H1 (cell line): ENCODE measurements around the gene CCDC7. TPM values are rescaled to one million over a fixed set of nuclear protein-coding genes. Genes with fewer than 3 reads are reported as not detected.
"Not testable (repeated sequence)": the region's sequence is repeated elsewhere in the genome, so short reads cannot be mapped to it uniquely, and the experiment has no call there.

ENCODE experiments used
- CTCF ChIA-PET: fragments of 300-600 bp; sonication (Branson Sonifier 250); formaldehyde crosslinking; loops from one replicate; lab custom pipeline; 2021; ENCODE audit not compliant: partially characterized antibody; lab: Charles Lee
- POLR2A ChIA-PET: fragments of 300-600 bp; sonication (Branson Sonifier 250); formaldehyde crosslinking; loops from one replicate; lab custom pipeline; 2021; ENCODE audit warnings: inconsistent platforms; ENCODE audit not compliant: partially characterized antibody; lab: Charles Lee
- DNase-seq, 2 experiments: peaks; one replicate each; pipeline versions ENCODE4 v3.0.0 to v3.0.0-alpha.2; 2010 to 2022; ENCODE audit warnings: low spot score in 2 of 2, low read depth in 1 of 2, mixed read lengths in 1 of 2
- FAIRE-seq: peaks from 2 replicates; lab custom pipeline; 2011; peaks lifted over from hg19 to GRCh38; lab: Jason Lieb, UNC
- H2AFZ ChIP-seq: 2 replicates; pipeline ENCODE4 v1.8.1; 2012; ENCODE audit warnings: low read length, inconsistent platforms
- H2AK5ac ChIP-seq: 2 replicates; pipeline ENCODE4 v1.6.1; 2013; ENCODE audit warnings: low read depth, low read length
- H2BK120ac ChIP-seq: replicated peaks from 2 replicates; pipeline ENCODE3; 2013; ENCODE audit warnings: low read depth, low read length, inconsistent platforms
- H2BK12ac ChIP-seq: 2 replicates; pipeline ENCODE4 v1.6.1; 2013; ENCODE audit warnings: low read depth, low read length
- H2BK15ac ChIP-seq: 2 replicates; pipeline ENCODE4 v1.6.1; 2013; ENCODE audit warnings: low read length
- H2BK20ac ChIP-seq: 2 replicates; pipeline ENCODE4 v1.6.1; 2013; ENCODE audit warnings: low read length
- H2BK5ac ChIP-seq: 2 replicates; pipeline ENCODE4 v1.6.1; 2013; ENCODE audit warnings: low read depth, low read length
- H3K14ac ChIP-seq: 2 replicates; pipeline ENCODE4 v1.6.1; 2013; ENCODE audit warnings: inconsistent platforms; ENCODE audit not compliant: insufficient read length
- H3K18ac ChIP-seq: 2 replicates; pipeline ENCODE4 v1.6.1; 2013; ENCODE audit warnings: low read length; ENCODE audit errors: extremely low read depth
- H3K23ac ChIP-seq: 2 replicates; pipeline ENCODE4 v1.6.1; 2013; ENCODE audit warnings: inconsistent platforms; ENCODE audit not compliant: insufficient read length
- H3K23me2 ChIP-seq: 2 replicates; pipeline ENCODE4 v1.6.1; 2013; ENCODE audit warnings: low read depth, low read length
- H3K27ac ChIP-seq: 2 replicates; pipeline ENCODE4 v1.6.1; 2011; ENCODE audit warnings: low read depth, low read length, inconsistent platforms
- H3K27me3 ChIP-seq, 4 experiments: replicated peaks in 1 of 4; 1 replicate in 1 of 4; 2 replicates in 3 of 4; pipeline versions ENCODE4 v1.6.1 to v1.8.1; 2011 to 2013; ENCODE audit warnings: low read length in 3 of 4, mild to moderate bottlenecking in 3 of 4, inconsistent platforms in 2 of 4, mixed read lengths in 2 of 4, moderate library complexity in 1 of 4; ENCODE audit not compliant: control insufficient read depth in 3 of 4, insufficient read depth in 3 of 4; ENCODE audit errors: extremely low read depth in 1 of 4
- H3K36me3 ChIP-seq, 4 experiments: 2 replicates each; pipeline versions ENCODE4 v1.6.1 to v1.8.1; 2011 to 2013; ENCODE audit warnings: mild to moderate bottlenecking in 4 of 4, low read length in 3 of 4, moderate library complexity in 2 of 4, control low read depth in 1 of 4, inconsistent platforms in 1 of 4; ENCODE audit not compliant: insufficient read depth in 4 of 4, control insufficient read depth in 2 of 4
- H3K4ac ChIP-seq: replicated peaks from 2 replicates; pipeline ENCODE3; 2013; ENCODE audit warnings: low read length, low read depth, mixed read lengths, inconsistent platforms; ENCODE audit not compliant: insufficient read length
- H3K4me1 ChIP-seq, 4 experiments: replicated peaks in 1 of 4; 1 replicate in 1 of 4; 2 replicates in 3 of 4; pipeline versions ENCODE4 v1.6.1 to v1.8.1; 2011 to 2013; ENCODE audit warnings: low read length in 3 of 4, inconsistent platforms in 2 of 4, mixed read lengths in 1 of 4; ENCODE audit not compliant: insufficient read depth in 4 of 4, control insufficient read depth in 3 of 4
- H3K4me2 ChIP-seq, 2 experiments: 2 replicates each; pipeline versions ENCODE4 v1.6.1 to v1.8.1; 2011 to 2013; ENCODE audit warnings: low read depth in 2 of 2, low read length in 2 of 2, control low read depth in 1 of 2, inconsistent platforms in 1 of 2, mild to moderate bottlenecking in 1 of 2; ENCODE audit not compliant: insufficient read depth in 1 of 2
- H3K4me3 ChIP-seq, 4 experiments: fragments of 200-600, 300-600 bp in 1 of 4; sonication (generic), shearing (Covaris generic), sonication (Bioruptor Twin) in 1 of 4; 2 replicates each; pipeline versions ENCODE4 v1.5.1 to v1.8.1; 2011 to 2016; ENCODE audit warnings: low read length in 4 of 4, low read depth in 3 of 4, control low read depth in 2 of 4, inconsistent platforms in 2 of 4, mild to moderate bottlenecking in 2 of 4, mixed read lengths in 1 of 4, moderate library complexity in 1 of 4; ENCODE audit not compliant: insufficient read depth in 2 of 4; ENCODE audit errors: extremely low read depth in 1 of 4
- H3K56ac ChIP-seq: replicated peaks from 2 replicates; pipeline ENCODE3; 2013; ENCODE audit warnings: low read depth, mild to moderate bottlenecking, mixed read lengths, low read length, inconsistent platforms; ENCODE audit not compliant: insufficient read length
- H3K79me1 ChIP-seq: 2 replicates; pipeline ENCODE4 v1.6.1; 2013; ENCODE audit warnings: low read depth, low read length, control low read depth
- H3K79me2 ChIP-seq, 2 experiments: 2 replicates each; pipeline versions ENCODE4 v1.6.1 to v1.8.1; 2012 to 2013; ENCODE audit warnings: low read length in 2 of 2, mild to moderate bottlenecking in 2 of 2, inconsistent platforms in 1 of 2; ENCODE audit not compliant: insufficient read depth in 2 of 2, control insufficient read depth in 1 of 2
- H3K9ac ChIP-seq, 4 experiments: replicated peaks in 1 of 4; 1 replicate in 1 of 4; 2 replicates in 3 of 4; pipeline versions ENCODE4 v1.6.1 to v1.8.1; 2011 to 2013; ENCODE audit warnings: low read depth in 3 of 4, low read length in 3 of 4, control low read depth in 2 of 4, mild to moderate bottlenecking in 2 of 4, moderate library complexity in 2 of 4, inconsistent platforms in 1 of 4; ENCODE audit errors: extremely low read depth in 1 of 4
- H3K9me3 ChIP-seq, 2 experiments: 2 replicates each; pipeline versions ENCODE4 v1.6.1 to v1.8.1; 2012 to 2013; ENCODE audit warnings: mild to moderate bottlenecking in 2 of 2, moderate library complexity in 2 of 2, control low read depth in 1 of 2, inconsistent platforms in 1 of 2, low read depth in 1 of 2, low read length in 1 of 2, mixed read lengths in 1 of 2; ENCODE audit not compliant: insufficient read depth in 2 of 2
- H4K20me1 ChIP-seq, 2 experiments: replicated peaks in 1 of 2; 2 replicates each; pipeline versions ENCODE3 to v1.8.1; 2011 to 2013; ENCODE audit warnings: inconsistent platforms in 2 of 2, low read length in 2 of 2, mild to moderate bottlenecking in 1 of 2; ENCODE audit not compliant: insufficient read depth in 2 of 2, control insufficient read depth in 1 of 2
- H4K5ac ChIP-seq: 2 replicates; pipeline ENCODE4 v1.6.1; 2013; ENCODE audit warnings: low read length, low read depth, mixed read lengths, inconsistent platforms; ENCODE audit not compliant: insufficient read length
- H4K8ac ChIP-seq: 2 replicates; pipeline ENCODE4 v1.8.0; 2013; ENCODE audit warnings: mild to moderate bottlenecking, moderate library complexity, low read length, inconsistent platforms; ENCODE audit not compliant: insufficient read depth; ENCODE audit errors: extremely low read depth
- H4K91ac ChIP-seq: replicated peaks from 2 replicates; pipeline ENCODE3; 2013; ENCODE audit warnings: low read length, mixed read lengths, inconsistent platforms; ENCODE audit not compliant: insufficient read length
- WGBS, 2 experiments: shearing (Covaris generic) in 1 of 2; methylation state at CpG; one replicate each; pipeline versions ENCODE4 v1.1.6 to v1.1.7; 2013 to 2015; ENCODE audit warnings: low lambda C conversion rate in 2 of 2, mixed read lengths in 2 of 2, inconsistent platforms in 1 of 2, low coverage in 1 of 2, missing lambda C conversion rate in 1 of 2; ENCODE audit not compliant: insufficient replicate concordance in 2 of 2, insufficient coverage in 1 of 2, insufficient read length in 1 of 2; ENCODE audit errors: extremely low coverage in 1 of 2, missing lambda C conversion rate in 1 of 2; 5-methylcytosine and 5-hydroxymethylcytosine counted together
- polyA plus RNA-seq, 7 experiments: library from polyadenylated mRNA; depleted of rRNA in 3 of 7; stranded (reverse) in 5 of 7; unstranded in 2 of 7; fragments of >200 nt in 5 of 7; fragments of 200-250 nt in 2 of 7; gene quantifications; 1 replicate in 5 of 7; 2 replicates in 1 of 7; 4 replicates in 1 of 7; pipeline versions ENCODE4 v1.2.1 to v1.2.3, GENCODE V29; 2011 to 2013; ENCODE audit warnings: missing spikeins in 2 of 7, mixed read lengths in 2 of 7
- total RNA-seq: library from RNA; stranded (reverse); fragmentation: NEBNext Ultra II Directional; extraction: Animal tissue kit (Norgen Biotek cat#: 25700); gene quantifications from 2 replicates; pipeline ENCODE4 v1.2.1, GENCODE V29; 2021

The CCDC7 gene
- total and polyA plus RNA-seq, 2 of the 8 experiments (the other 6 are each of a cell fraction or from before 2014, with no cell fraction given): 0.18 to 0.74 TPM

- H2AFZ ChIP-seq, H3K4ac ChIP-seq, DNase-seq, H4K20me1 ChIP-seq, H3K27me3 ChIP-seq, H4K5ac ChIP-seq, CTCF ChIA-PET, FAIRE-seq, H3K4me2 ChIP-seq, H3K9me3 ChIP-seq, H2BK15ac ChIP-seq, H2BK120ac ChIP-seq, H3K9ac ChIP-seq, H4K8ac ChIP-seq, H3K23me2 ChIP-seq, H4K91ac ChIP-seq, H2BK12ac ChIP-seq, H3K79me2 ChIP-seq, POLR2A ChIA-PET, H3K56ac ChIP-seq, H3K14ac ChIP-seq, H3K36me3 ChIP-seq, H2BK20ac ChIP-seq, H3K4me3 ChIP-seq, H3K27ac ChIP-seq, H2BK5ac ChIP-seq, H3K23ac ChIP-seq, H3K79me1 ChIP-seq, H2AK5ac ChIP-seq, H3K4me1 ChIP-seq, H3K18ac ChIP-seq: not testable (repeated sequence)
Observed at GRCh38 chr10:32483019-32483502, 37.1 kb downstream of the CCDC7 start.

GRCh38 chr10:32488038-32488437, 42.1 kb downstream of the CCDC7 start:
- H3K27me3 ChIP-seq, H2AK5ac ChIP-seq, FAIRE-seq, CTCF ChIA-PET, H4K5ac ChIP-seq, H4K20me1 ChIP-seq, H3K27ac ChIP-seq, H4K91ac ChIP-seq, H3K23me2 ChIP-seq, H3K4ac ChIP-seq, H2BK12ac ChIP-seq, H3K56ac ChIP-seq, H3K18ac ChIP-seq, H3K36me3 ChIP-seq, H3K79me2 ChIP-seq, H2BK15ac ChIP-seq, H4K8ac ChIP-seq, H3K4me2 ChIP-seq, H3K9ac ChIP-seq, H2AFZ ChIP-seq, DNase-seq, H3K4me1 ChIP-seq, H3K4me3 ChIP-seq, H2BK5ac ChIP-seq, H2BK120ac ChIP-seq, POLR2A ChIA-PET, H3K14ac ChIP-seq, H2BK20ac ChIP-seq, H3K79me1 ChIP-seq, H3K23ac ChIP-seq: not testable (repeated sequence)
- 69% methylated on average over 10 of the region's 10 CpGs; no CpG with 5 or more reads in 1 of the 2 experiments for WGBS, 2 experiments
- H3K9me3 ChIP-seq: peaks cover 22 to 23% of the 10 kb centered on the region in 2 experiments
